OCI-LY3 (cell line): ENCODE results near the gene RREB1.

Experiments used
- EZH2phosphoT487 ChIP-seq: fragments of 200-600 bp; shearing (Covaris generic); IDR thresholded peaks from 2 replicates; pipeline ENCODE4 v1.6.1; 2018; ENCODE audit warnings: antibody characterized with exemption, mixed run types, low read depth
- TF ChIP-seq, protein P1 (sequence below): fragments of 200-600, 300-600 bp; sonication (generic); IDR thresholded peaks from 2 replicates; pipeline ENCODE4 v1.5.1; 2014; ENCODE audit warnings: antibody characterized with exemption, low read length, low read depth

DNA sequence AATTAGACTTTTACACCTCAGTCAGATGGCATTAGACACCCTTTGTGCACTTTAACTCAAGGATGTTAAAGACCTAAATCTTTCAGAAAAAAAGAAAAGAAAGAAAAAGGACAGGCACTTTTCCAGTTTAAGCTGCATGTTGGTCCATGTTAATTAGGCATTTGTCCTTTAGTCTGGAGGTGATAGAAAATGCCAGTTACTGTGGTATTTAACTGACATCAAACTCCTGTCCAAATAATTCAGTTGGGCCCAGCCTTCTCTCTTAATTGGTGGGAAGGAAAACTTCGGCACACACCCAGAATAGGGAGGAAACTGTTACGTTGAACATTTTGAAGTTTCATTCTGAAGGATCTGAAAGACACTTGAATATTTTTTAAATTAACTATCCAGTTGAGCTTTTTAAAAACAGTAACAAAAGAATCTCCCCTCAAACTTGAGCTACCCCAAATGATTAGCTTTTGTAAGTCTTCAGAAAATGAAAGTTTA, 30.3 kb downstream of the RREB1 start:
- TF ChIP-seq, protein P1, sequence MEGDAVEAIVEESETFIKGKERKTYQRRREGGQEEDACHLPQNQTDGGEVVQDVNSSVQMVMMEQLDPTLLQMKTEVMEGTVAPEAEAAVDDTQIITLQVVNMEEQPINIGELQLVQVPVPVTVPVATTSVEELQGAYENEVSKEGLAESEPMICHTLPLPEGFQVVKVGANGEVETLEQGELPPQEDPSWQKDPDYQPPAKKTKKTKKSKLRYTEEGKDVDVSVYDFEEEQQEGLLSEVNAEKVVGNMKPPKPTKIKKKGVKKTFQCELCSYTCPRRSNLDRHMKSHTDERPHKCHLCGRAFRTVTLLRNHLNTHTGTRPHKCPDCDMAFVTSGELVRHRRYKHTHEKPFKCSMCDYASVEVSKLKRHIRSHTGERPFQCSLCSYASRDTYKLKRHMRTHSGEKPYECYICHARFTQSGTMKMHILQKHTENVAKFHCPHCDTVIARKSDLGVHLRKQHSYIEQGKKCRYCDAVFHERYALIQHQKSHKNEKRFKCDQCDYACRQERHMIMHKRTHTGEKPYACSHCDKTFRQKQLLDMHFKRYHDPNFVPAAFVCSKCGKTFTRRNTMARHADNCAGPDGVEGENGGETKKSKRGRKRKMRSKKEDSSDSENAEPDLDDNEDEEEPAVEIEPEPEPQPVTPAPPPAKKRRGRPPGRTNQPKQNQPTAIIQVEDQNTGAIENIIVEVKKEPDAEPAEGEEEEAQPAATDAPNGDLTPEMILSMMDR = no peak
- TF ChIP-seq EZH2phosphoT487 = no peak
